HepG2 (cell line): ENCODE results near the gene CTIF. TPM values are rescaled to one million over a fixed set of nuclear protein-coding genes. Genes with fewer than 3 reads are reported as not detected.

Experiments used
- BCL6 ChIP-seq: IDR thresholded peaks from 2 replicates; pipeline ENCODE4 v1.6.1; 2016; ENCODE audit warnings: missing genetic modification reagents, missing compliant biosample characterization
- CCDC6 ChIP-seq: sonication (generic); formaldehyde crosslinking; IDR thresholded peaks from 2 replicates; pipeline ENCODE4 v1.8.1; 2022; ENCODE audit warnings: mild to moderate bottlenecking, missing genetic modification reagents, moderate library complexity
- CHD4 ChIP-seq: fragments of 200-600 bp; sonication (generic); IDR thresholded peaks from 2 replicates; pipeline ENCODE4 v1.7.0; 2017; ENCODE audit warnings: mild to moderate bottlenecking, low read length, borderline replicate concordance
- ELF1 ChIP-seq: sonication (generic); formaldehyde crosslinking; IDR thresholded peaks from 2 replicates; pipeline ENCODE4 v1.4.0; 2020; ENCODE audit warnings: missing genetic modification reagents
- FOXC1 ChIP-seq: sonication (generic); formaldehyde crosslinking; IDR thresholded peaks from 2 replicates; pipeline ENCODE4 v1.8.0; 2022; ENCODE audit warnings: mild to moderate bottlenecking, missing genetic modification reagents, borderline replicate concordance
- HIVEP1 ChIP-seq: sonication (generic); formaldehyde crosslinking; IDR thresholded peaks from 2 replicates; pipeline ENCODE4 v1.4.0; 2020; ENCODE audit warnings: mild to moderate bottlenecking, missing genetic modification reagents
- MED13 ChIP-seq: sonication (generic); formaldehyde crosslinking; IDR thresholded peaks from 2 replicates; pipeline ENCODE4 v1.5.0; 2020; ENCODE audit warnings: missing genetic modification reagents
- MTA1 ChIP-seq: sonication (generic); formaldehyde crosslinking; IDR thresholded peaks from 2 replicates; pipeline ENCODE4 v1.4.0; 2020; ENCODE audit warnings: missing genetic modification reagents, mild to moderate bottlenecking, borderline replicate concordance
- ZNF292 ChIP-seq: sonication (generic); formaldehyde crosslinking; IDR thresholded peaks from 2 replicates; pipeline ENCODE4 v1.8.1; 2022; ENCODE audit warnings: mild to moderate bottlenecking, low read depth, missing genetic modification reagents, borderline replicate concordance
- ZNF333 ChIP-seq: sonication (generic); formaldehyde crosslinking; IDR thresholded peaks from 2 replicates; pipeline ENCODE4 v1.4.0; 2020; ENCODE audit warnings: mild to moderate bottlenecking, missing genetic modification reagents, borderline replicate concordance
- ZNF343 ChIP-seq: sonication (generic); formaldehyde crosslinking; IDR thresholded peaks from 2 replicates; pipeline ENCODE4 v1.4.0; 2020; ENCODE audit warnings: mild to moderate bottlenecking, missing genetic modification reagents
- ZNF558 ChIP-seq: sonication (generic); formaldehyde crosslinking; IDR thresholded peaks from 2 replicates; pipeline ENCODE4 v1.9.0; 2022; ENCODE audit warnings: mild to moderate bottlenecking, missing genetic modification reagents, borderline replicate concordance
- ZNF761 ChIP-seq: sonication (generic); formaldehyde crosslinking; conservative IDR thresholded peaks from 2 replicates; pipeline ENCODE4 v1.4.0; 2020; ENCODE audit warnings: mild to moderate bottlenecking, missing genetic modification reagents
- ZNF777 ChIP-seq: sonication (generic); formaldehyde crosslinking; IDR thresholded peaks from 2 replicates; pipeline ENCODE4 v1.4.0; 2020; ENCODE audit warnings: missing genetic modification reagents
- polyA plus RNA-seq, 8 experiments: library from polyadenylated mRNA; depleted of rRNA in 3 of 8; stranded (reverse) in 7 of 8; unstranded in 1 of 8; fragments of >200 nt; fragmentation: Illumina TruSeq in 4 of 8; extraction: Trizol in 4 of 8; gene quantifications; 2 replicates each; pipeline versions ENCODE4 v1.2.1 to v1.2.3, GENCODE V29; 2011 to 2016; ENCODE audit warnings: low read depth in 4 of 8, missing spikeins in 1 of 8, mixed read lengths in 1 of 8; ENCODE audit not compliant: insufficient read depth in 1 of 8
- total RNA-seq, 5 experiments: library from RNA; depleted of rRNA; stranded (reverse); fragments of >200 nt; fragmentation: Illumina TruSeq; extraction: Trizol; gene quantifications; 2 replicates each; pipeline ENCODE4 v1.2.3, GENCODE V29; 2016; ENCODE audit warnings: low read depth in 1 of 5
- TF ChIP-seq, protein P1 (sequence below), 2 experiments: sonication (generic) in 1 of 2; formaldehyde crosslinking in 1 of 2; IDR thresholded peaks; 2 replicates each; pipeline versions ENCODE4 v1.4.0 to v1.6.1; 2016 to 2020; ENCODE audit warnings: borderline replicate concordance in 1 of 2, low read depth in 1 of 2, mild to moderate bottlenecking in 1 of 2, missing genetic modification reagents in 1 of 2
- TF ChIP-seq, protein P2 (sequence below): sonication (generic); formaldehyde crosslinking; IDR thresholded peaks from 2 replicates; pipeline ENCODE4 v1.5.0; 2020; ENCODE audit warnings: mild to moderate bottlenecking, missing genetic modification reagents, borderline replicate concordance
- TF ChIP-seq, protein P3 (sequence below): sonication (generic); formaldehyde crosslinking; IDR thresholded peaks from 2 replicates; pipeline ENCODE4 v1.4.0; 2020; ENCODE audit warnings: missing genetic modification reagents

Gene CTIF
- total and polyA plus RNA-seq, 2 of the 13 experiments (the other 11 are each of a cell fraction or from before 2014, with no cell fraction given) = 18.2 to 28.0 TPM

DNA sequence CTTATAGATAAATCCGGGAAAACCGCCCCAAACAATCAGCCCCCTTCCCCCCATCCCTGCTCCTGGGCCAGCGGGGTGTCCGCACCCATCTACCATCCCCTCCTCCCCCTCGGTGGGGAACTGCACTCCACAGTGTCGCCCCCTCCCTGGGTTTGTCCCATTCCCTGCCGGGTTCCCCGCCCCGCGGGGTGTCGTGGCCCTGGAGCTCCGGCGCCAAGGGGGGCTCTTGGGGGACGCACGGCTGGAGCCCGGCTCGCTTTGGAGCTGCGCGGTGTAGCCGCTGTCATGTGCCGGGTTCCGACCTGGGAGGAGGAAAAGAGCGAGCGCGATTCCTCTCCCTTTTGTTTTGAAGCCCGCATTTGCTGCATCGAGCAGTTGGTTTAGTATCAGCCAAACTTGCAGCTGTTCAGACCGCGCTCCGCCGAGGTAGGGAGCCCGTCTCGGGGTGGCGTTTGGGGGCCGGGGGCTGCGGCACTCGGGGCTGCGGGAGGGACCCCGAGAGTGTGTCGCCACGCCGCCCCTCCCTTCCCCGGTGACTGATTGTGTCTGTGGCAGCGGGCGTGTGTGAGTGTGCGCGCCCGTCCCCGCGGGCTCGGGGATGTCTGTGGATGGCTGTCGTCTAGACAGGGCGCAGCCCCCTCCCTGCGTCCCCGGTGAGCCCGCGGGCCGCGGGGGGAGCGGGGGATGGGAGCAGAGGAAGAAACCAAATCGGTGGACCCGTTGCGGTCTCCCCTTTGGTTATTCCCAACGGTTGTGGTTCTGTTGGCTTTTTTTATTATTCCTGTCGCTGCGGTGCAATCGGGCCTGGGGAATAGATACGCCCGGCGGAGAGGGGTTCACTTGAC, 797 bp downstream of the CTIF start (continued):
- TF ChIP-seq, protein P1, sequence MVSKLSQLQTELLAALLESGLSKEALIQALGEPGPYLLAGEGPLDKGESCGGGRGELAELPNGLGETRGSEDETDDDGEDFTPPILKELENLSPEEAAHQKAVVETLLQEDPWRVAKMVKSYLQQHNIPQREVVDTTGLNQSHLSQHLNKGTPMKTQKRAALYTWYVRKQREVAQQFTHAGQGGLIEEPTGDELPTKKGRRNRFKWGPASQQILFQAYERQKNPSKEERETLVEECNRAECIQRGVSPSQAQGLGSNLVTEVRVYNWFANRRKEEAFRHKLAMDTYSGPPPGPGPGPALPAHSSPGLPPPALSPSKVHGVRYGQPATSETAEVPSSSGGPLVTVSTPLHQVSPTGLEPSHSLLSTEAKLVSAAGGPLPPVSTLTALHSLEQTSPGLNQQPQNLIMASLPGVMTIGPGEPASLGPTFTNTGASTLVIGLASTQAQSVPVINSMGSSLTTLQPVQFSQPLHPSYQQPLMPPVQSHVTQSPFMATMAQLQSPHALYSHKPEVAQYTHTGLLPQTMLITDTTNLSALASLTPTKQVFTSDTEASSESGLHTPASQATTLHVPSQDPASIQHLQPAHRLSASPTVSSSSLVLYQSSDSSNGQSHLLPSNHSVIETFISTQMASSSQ (IDR thresholded peaks at IDR 0.05; ENCODE audit: low read depth) = no peak
- TF ChIP-seq, protein P1 (CRISPR knock-in tag; IDR thresholded peaks at IDR 0.05; ENCODE audit: borderline replicate concordance) = peak; percentile 40; the same call in 1 of the 2 replicates
- TF ChIP-seq FOXC1 (CRISPR knock-in tag) (0 out of 2 replicates have a peak, but pooled peaks have one; percentile 29), ZNF343 (CRISPR knock-in tag) (no peak; the same call in 1 of the 2 replicates), ZNF292 (peak; percentile 60; the same call in 1 of the 2 replicates), ZNF558 (CRISPR knock-in tag) (peak; percentile 75; the same call in 1 of the 2 replicates), CHD4 (no peak), ZNF333 (CRISPR knock-in tag) (0 out of 2 replicates have a peak, but pooled peaks have one; percentile 39), ZNF761 (CRISPR knock-in tag) (0 out of 2 replicates have a peak, but pooled peaks have one; percentile 29), MTA1 (peak; percentile 23; the same call in 1 of the 2 replicates), MED13 (CRISPR knock-in tag) (0 out of 2 replicates have a peak, but pooled peaks have one; percentile 41), ZNF777 (CRISPR knock-in tag) (peak; percentile 76), BCL6 (CRISPR knock-in tag) (0 out of 2 replicates have a peak, but pooled peaks have one; percentile 17), HIVEP1 (CRISPR knock-in tag) (peak; percentile 49; the same call in 1 of the 2 replicates), CCDC6 (CRISPR knock-in tag) (0 out of 2 replicates have a peak, but pooled peaks have one; percentile 35), ELF1 (CRISPR knock-in tag) (no peak)
- TF ChIP-seq, protein P2, sequence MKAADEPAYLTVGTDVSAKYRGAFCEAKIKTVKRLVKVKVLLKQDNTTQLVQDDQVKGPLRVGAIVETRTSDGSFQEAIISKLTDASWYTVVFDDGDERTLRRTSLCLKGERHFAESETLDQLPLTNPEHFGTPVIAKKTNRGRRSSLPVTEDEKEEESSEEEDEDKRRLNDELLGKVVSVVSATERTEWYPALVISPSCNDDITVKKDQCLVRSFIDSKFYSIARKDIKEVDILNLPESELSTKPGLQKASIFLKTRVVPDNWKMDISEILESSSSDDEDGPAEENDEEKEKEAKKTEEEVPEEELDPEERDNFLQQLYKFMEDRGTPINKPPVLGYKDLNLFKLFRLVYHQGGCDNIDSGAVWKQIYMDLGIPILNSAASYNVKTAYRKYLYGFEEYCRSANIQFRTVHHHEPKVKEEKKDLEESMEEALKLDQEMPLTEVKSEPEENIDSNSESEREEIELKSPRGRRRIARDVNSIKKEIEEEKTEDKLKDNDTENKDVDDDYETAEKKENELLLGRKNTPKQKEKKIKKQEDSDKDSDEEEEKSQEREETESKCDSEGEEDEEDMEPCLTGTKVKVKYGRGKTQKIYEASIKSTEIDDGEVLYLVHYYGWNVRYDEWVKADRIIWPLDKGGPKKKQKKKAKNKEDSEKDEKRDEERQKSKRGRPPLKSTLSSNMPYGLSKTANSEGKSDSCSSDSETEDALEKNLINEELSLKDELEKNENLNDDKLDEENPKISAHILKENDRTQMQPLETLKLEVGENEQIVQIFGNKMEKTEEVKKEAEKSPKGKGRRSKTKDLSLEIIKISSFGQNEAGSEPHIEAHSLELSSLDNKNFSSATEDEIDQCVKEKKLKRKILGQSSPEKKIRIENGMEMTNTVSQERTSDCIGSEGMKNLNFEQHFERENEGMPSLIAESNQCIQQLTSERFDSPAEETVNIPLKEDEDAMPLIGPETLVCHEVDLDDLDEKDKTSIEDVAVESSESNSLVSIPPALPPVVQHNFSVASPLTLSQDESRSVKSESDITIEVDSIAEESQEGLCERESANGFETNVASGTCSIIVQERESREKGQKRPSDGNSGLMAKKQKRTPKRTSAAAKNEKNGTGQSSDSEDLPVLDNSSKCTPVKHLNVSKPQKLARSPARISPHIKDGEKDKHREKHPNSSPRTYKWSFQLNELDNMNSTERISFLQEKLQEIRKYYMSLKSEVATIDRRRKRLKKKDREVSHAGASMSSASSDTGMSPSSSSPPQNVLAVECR = peak; percentile 26; the same call in 1 of the 2 replicates
- TF ChIP-seq, protein P3, sequence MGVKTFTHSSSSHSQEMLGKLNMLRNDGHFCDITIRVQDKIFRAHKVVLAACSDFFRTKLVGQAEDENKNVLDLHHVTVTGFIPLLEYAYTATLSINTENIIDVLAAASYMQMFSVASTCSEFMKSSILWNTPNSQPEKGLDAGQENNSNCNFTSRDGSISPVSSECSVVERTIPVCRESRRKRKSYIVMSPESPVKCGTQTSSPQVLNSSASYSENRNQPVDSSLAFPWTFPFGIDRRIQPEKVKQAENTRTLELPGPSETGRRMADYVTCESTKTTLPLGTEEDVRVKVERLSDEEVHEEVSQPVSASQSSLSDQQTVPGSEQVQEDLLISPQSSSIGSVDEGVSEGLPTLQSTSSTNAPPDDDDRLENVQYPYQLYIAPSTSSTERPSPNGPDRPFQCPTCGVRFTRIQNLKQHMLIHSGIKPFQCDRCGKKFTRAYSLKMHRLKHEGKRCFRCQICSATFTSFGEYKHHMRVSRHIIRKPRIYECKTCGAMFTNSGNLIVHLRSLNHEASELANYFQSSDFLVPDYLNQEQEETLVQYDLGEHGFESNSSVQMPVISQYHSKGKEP = no peak
